HL-60 (cell line): ENCODE results near the gene GRXCR1.

Experiments
- DNase-seq, 2 experiments: peaks; one replicate each; pipeline ENCODE4 v3.0.0-alpha.2; 2010 to 2020; ENCODE audit warnings: low read depth in 1 of 2, low spot score in 1 of 2
- H3K27ac ChIP-seq: fragments of 250-450 bp; sonication (Bioruptor Pico); replicated peaks from 2 replicates; pipeline ENCODE4 v1.5.1; 2020; ENCODE audit warnings: mild to moderate bottlenecking, moderate library complexity
- H3K27me3 ChIP-seq: fragments of 250-450 bp; sonication (Bioruptor Pico); 2 replicates; pipeline ENCODE4 v1.5.1; 2021; ENCODE audit warnings: mild to moderate bottlenecking, moderate library complexity; ENCODE audit not compliant: insufficient read depth, poor library complexity, severe bottlenecking
- H3K4me3 ChIP-seq: replicated peaks from 2 replicates; pipeline ENCODE4 v1.5.1; 2011; ENCODE audit warnings: mild to moderate bottlenecking, control low read depth, low read length; ENCODE audit not compliant: insufficient read depth
- CTCF ChIP-seq: IDR thresholded peaks from one replicate; pipeline ENCODE4 v1.5.1; 2011; ENCODE audit warnings: low read length, control low read depth, inconsistent platforms; ENCODE audit not compliant: insufficient read depth
- GABPA ChIP-seq: IDR thresholded peaks from 2 replicates; pipeline ENCODE4 v1.6.1; 2012; ENCODE audit warnings: low read depth
- POLR2AphosphoS5 ChIP-seq: IDR thresholded peaks from 2 replicates; pipeline ENCODE4 v1.6.1; 2012; ENCODE audit warnings: low read depth
- REST ChIP-seq: IDR thresholded peaks from 2 replicates; pipeline ENCODE4 v1.6.1; 2012; ENCODE audit warnings: low read depth; ENCODE audit not compliant: insufficient replicate concordance
- SPI1 ChIP-seq: IDR thresholded peaks from 2 replicates; pipeline ENCODE4 v1.6.1; 2012; ENCODE audit warnings: low read depth, mild to moderate bottlenecking, borderline replicate concordance

The GRXCR1 gene

GRCh38 chr4:42945874-42946273 lies 53.4 kb downstream of the GRXCR1 start:
- Histone ChIP-seq H3K4me3 (no peak overlapping the region), H3K27ac (no peak overlapping the region), H3K27me3 (no peaks in the 10 kb centered on the region)
- TF ChIP-seq GABPA (no peak), SPI1 (no peak), POLR2AphosphoS5 (no peak), CTCF (no peak), REST (no peak)
- no peak for DNase-seq

- no peak overlapping the region for H3K27ac ChIP-seq
- H3K27me3 ChIP-seq: no peaks in the 10 kb centered on the region
- DNase-seq: no peak
- no peak overlapping the region for H3K4me3 ChIP-seq
- TF ChIP-seq GABPA (no peak), REST (no peak), CTCF (no peak), POLR2AphosphoS5 (no peak), SPI1 (no peak)
These were observed 60.8 kb downstream of the GRXCR1 start for GRCh38 chr4:42953321-42953720.

GRCh38 chr4:42954963-42955669 lies 62.6 kb downstream of the GRXCR1 start:
- H3K27ac ChIP-seq: no peak overlapping the region
- H3K27me3 ChIP-seq: no peaks in the 10 kb centered on the region
- H3K4me3 ChIP-seq: no peak overlapping the region
- no peak for DNase-seq
- TF ChIP-seq CTCF (no peak), REST (no peak)
